ENCODE results near the gene TFEB.

Gene TFEB

GRCh38 chr6:41759106-41759904 lies 23.9 kb upstream of the TFEB start:
- TF ChIP-seq CTCF (IDR thresholded peaks at IDR 0.05; ENCODE audit: low read depth, low read length, poor library complexity, severe bottlenecking) (no peak), EZH2phosphoT487 (IDR thresholded peaks at IDR 0.05; ENCODE audit: borderline replicate concordance, low read length) (no peak)
- Histone ChIP-seq H3K9me3 (ENCODE audit: control insufficient read depth, insufficient read depth, low read length) (no peaks in the 10 kb centered on the region), H3K4me2 (ENCODE audit: low read length) (no peak overlapping the region), H3F3A (ENCODE audit: control insufficient read depth, insufficient read depth) (no peaks in the 10 kb centered on the region), H3K4me3 (ENCODE audit: low read length) (no peak overlapping the region), H3K27me3 (ENCODE audit: control insufficient read depth, low read length) (peaks cover 12% of the 10 kb centered on the region), H3K36me3 (ENCODE audit: control insufficient read depth, low read length) (no peaks in the 10 kb centered on the region), H3K27ac (ENCODE audit: low read depth, low read length) (no peak overlapping the region), H3K9me2 (replicated peaks; ENCODE audit: control insufficient read depth, low read length) (no peaks in the 10 kb centered on the region), H3K79me2 (ENCODE audit: control insufficient read depth, low read length) (no peaks in the 10 kb centered on the region), H3K4me1 (ENCODE audit: control insufficient read depth, low read length) (peaks cover 5% of the 10 kb centered on the region; the same call in 1 of the 2 replicates), H4K20me1 (ENCODE audit: control insufficient read depth, insufficient read depth, low read depth, low read length) (no peaks in the 10 kb centered on the region)

GRCh38 chr6:41758641-41759035 lies 23.2 kb upstream of the TFEB start:
- Histone ChIP-seq H3K36me3 (ENCODE audit: control insufficient read depth, low read length) (no peaks in the 10 kb centered on the region), H4K20me1 (ENCODE audit: control insufficient read depth, insufficient read depth, low read depth, low read length) (no peaks in the 10 kb centered on the region), H3F3A (ENCODE audit: control insufficient read depth, insufficient read depth) (no peaks in the 10 kb centered on the region), H3K4me2 (ENCODE audit: low read length) (no peak overlapping the region), H3K79me2 (ENCODE audit: control insufficient read depth, low read length) (no peaks in the 10 kb centered on the region), H3K9me2 (replicated peaks; ENCODE audit: control insufficient read depth, low read length) (no peaks in the 10 kb centered on the region), H3K27me3 (ENCODE audit: control insufficient read depth, low read length) (peaks cover 16% of the 10 kb centered on the region), H3K4me1 (ENCODE audit: control insufficient read depth, low read length) (peaks cover 3% of the 10 kb centered on the region; the same call in 1 of the 2 replicates), H3K9me3 (ENCODE audit: control insufficient read depth, insufficient read depth, low read length) (no peaks in the 10 kb centered on the region), H3K4me3 (ENCODE audit: low read length) (no peak overlapping the region), H3K27ac (ENCODE audit: low read depth, low read length) (no peak overlapping the region)
- no peak for TF ChIP-seq CTCF (IDR thresholded peaks at IDR 0.05; ENCODE audit: low read depth, low read length, poor library complexity, severe bottlenecking)
- TF ChIP-seq EZH2phosphoT487 (IDR thresholded peaks at IDR 0.05; ENCODE audit: borderline replicate concordance, low read length), result no peak

- Histone ChIP-seq H3K27me3 (ENCODE audit: control insufficient read depth, low read length) (peaks cover 18% of the 10 kb centered on the region), H3K4me1 (ENCODE audit: control insufficient read depth, low read length) (no peaks in the 10 kb centered on the region), H3K36me3 (ENCODE audit: control insufficient read depth, low read length) (no peaks in the 10 kb centered on the region), H3K9me2 (replicated peaks; ENCODE audit: control insufficient read depth, low read length) (no peaks in the 10 kb centered on the region), H3K9me3 (ENCODE audit: control insufficient read depth, insufficient read depth, low read length) (no peaks in the 10 kb centered on the region), H3F3A (ENCODE audit: control insufficient read depth, insufficient read depth) (no peaks in the 10 kb centered on the region), H3K79me2 (ENCODE audit: control insufficient read depth, low read length) (no peaks in the 10 kb centered on the region), H3K27ac (ENCODE audit: low read depth, low read length) (no peak overlapping the region), H3K4me2 (ENCODE audit: low read length) (no peak overlapping the region), H4K20me1 (ENCODE audit: control insufficient read depth, insufficient read depth, low read depth, low read length) (no peaks in the 10 kb centered on the region), H3K4me3 (ENCODE audit: low read length) (no peak overlapping the region)
- TF ChIP-seq EZH2phosphoT487 (IDR thresholded peaks at IDR 0.05; ENCODE audit: borderline replicate concordance, low read length) (no peak), CTCF (IDR thresholded peaks at IDR 0.05; ENCODE audit: low read depth, low read length, poor library complexity, severe bottlenecking) (no peak)
These were observed 22.7 kb upstream of the TFEB start for GRCh38 chr6:41757931-41758640.

Data from DOHH2 (cell line).